HG03045 (cell line): ENCODE data around the gene PRMT1.

ENCODE experiments used
- ATAC-seq: cut with Tn5 transposase; IDR thresholded peaks from one replicate; pipeline ENCODE4 v1.9.1; 2021; ENCODE audit warnings: mild to moderate bottlenecking, moderate library complexity; ENCODE audit not compliant: unreplicated experiment

PRMT1 gene

DNA sequence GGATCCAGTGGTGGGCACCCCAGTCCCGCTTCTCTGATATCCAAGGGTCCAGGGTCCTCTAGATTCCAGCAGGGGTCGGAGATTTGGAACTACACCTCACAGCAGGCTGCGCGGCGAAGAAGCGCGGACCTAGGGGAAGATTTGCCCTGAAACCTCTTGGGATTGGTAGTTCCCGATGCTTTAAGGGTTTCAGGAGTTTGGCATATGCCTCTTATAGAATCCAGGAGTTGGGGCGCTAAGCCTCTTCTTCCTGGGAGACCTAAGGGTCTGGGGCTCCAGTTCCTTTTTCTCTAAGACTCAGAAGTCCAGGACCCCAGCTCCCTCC, 11.0 kb upstream of the PRMT1 start:
- no peak for ATAC-seq

DNA sequence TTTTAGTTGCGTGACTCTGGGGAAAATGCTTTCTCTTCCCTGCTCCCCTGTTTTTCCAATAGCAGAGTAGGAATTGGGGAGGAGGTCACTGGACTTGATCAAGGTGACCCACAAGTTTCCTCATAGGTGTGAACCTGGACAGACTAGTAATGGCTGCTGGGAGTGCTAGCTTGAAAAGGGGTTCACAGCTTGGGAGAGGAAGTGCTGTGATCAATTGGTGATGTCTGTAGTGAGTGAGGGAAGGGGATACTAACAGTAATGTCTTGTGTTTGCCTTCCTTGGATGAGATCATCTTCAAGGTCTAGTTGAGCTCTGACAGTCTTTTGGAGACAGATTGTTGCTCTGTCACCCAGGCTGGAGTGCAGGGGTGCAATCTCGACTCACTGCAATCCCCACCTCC, 9.6 kb upstream of the PRMT1 start:
- ATAC-seq, result no peak

DNA sequence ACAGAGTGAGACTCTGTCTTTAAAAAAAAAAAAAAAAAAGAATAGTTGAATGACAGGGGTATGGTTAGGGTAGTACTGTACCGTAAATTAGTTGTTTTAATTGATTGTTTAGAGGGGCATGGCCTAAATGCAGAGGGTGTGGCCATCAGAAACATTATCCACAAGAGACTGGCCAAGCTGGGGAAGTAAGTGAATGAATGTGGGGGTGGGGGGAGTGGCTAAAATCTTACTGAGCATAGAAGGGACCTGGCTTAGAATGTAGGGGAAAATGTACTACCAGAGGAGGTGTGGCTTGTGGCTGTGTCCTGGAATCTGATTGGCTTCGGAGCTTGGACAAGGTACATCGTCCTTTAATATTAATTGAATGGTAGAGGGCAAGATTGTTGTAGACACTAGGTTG, 7.6 kb upstream of the PRMT1 start:
- ATAC-seq, result no peak

DNA sequence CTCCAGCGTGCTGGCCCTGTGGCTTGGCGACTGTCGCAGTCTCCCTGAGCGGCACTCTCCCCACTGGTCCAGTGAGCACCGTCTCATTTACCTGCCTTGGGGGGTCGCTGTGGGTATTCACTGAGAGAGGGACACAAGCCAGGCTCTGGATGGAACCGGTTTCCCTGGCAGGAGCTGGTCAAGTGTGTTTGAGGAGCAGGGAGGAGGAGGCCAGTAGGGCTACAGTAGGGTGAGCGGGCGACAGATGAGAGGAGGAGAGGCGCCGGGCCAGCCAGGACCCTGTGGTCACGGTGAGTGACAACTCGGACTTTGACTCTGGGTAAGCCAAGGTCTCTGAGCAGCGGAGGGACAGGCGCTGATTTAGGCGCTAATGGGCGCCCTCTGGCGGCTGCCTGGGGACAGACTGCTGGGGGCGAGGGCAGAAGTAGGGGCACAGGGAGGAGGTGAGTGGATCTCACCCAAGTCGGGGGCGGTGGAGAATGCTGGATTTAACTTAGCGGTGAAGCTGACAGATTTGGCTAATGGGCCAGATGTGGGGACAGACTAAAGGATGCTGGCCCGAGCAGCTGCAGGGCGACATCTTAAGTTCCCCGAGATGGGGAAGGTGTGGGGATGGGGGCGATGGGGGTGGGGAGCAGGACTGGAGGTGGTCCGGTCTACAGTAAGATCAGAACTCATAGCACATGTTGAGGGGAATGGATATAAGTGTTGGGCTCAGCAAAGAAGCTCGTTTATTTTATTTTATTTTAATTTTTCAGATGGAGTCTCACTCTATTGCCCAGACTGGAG, 4.7 kb upstream of the PRMT1 start:
- ATAC-seq, result no peak

DNA sequence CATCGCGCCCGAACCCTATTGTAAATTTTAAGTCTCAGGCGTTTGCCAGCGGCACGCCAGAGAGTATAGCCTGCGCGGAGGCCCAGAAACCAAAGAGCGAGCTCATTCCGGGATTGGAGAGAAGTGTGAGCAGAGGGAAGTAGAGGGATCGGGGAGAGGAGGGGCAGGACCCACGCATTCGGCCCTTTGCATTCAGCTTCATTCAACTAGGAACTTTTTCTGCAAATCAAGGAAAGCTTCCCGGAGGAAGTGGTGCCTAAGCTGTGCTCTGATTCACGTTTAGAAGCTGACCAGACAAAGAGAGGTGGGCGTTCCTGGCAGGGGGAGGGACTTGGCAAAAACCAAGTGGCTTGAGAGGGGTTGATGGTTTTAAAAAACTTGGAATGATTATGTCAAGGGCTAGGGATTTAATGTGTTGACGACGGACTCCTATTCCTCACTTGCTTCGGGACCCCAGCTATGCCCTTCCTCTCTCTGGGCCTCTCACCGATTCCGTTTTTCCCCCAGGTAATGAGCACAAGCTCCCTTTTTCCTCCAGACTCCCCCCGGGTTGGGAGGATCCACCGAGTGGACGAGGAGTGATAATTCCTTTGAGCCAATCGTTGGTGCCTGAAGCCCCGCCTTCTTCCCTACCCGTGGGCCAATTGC, 811 bp upstream of the PRMT1 start:
- ATAC-seq, result peak; percentile 18

DNA sequence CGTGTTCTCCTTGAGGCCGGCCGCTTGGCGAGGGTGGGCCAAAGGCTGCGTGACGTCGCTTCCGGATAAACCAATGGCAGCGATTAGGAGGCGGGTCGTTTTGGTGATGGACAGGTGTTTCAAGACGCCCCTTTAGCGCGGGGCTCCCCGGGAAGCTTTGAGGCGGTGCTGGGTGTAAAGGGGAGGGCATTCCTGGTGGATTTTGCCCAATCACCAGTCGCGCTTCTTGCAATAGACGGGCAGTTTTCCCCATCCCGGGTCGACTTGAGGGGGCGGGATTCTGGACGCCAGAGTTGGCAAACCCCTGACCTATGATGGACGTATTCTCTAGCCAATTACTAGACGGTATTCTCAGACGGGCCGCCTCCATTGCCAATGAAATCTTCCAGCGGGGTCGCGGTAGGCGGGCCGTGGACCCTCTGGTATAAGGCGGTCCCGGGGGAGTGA, 264 bp upstream of the PRMT1 start:
- peak; percentile 68 for ATAC-seq

DNA sequence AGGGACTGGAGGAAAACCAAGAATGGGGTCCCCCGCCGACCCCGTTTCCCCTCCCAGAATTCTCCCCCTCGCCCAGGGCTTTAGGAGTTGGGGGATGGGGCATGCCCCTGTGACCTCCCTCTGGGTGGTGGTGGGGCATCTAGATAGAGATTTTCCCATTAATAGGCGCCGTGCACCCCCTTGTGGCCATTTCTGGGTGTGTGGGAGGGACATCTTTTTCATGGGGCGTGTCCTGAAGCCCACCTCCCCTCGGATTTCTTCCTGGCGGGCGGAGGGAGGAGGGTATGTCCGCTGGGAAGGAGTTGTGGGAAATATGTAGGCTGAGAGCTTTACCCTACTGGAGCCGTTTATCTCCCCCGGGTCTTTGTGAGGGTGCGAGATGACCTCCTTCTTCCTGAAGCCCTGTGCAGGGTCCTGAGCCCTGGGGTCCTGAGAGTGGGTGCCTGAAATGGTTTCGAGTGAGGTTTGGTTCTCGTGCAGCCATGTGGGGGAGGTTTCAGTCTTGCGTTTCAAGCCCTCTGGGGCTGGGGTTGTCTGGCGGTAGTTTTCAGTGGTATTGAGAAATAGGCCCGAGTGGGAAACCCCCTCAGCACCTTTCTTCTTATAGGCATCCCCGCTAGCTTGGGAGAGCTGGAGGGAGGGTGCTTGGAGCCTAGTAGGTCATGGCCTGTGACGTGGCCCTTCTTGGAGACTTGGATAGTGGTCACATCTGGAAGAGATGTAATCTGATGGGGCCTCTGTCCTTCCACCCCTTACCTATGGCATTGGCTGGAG, 1.0 kb downstream of the PRMT1 start:
- ATAC-seq, result no peak

DNA sequence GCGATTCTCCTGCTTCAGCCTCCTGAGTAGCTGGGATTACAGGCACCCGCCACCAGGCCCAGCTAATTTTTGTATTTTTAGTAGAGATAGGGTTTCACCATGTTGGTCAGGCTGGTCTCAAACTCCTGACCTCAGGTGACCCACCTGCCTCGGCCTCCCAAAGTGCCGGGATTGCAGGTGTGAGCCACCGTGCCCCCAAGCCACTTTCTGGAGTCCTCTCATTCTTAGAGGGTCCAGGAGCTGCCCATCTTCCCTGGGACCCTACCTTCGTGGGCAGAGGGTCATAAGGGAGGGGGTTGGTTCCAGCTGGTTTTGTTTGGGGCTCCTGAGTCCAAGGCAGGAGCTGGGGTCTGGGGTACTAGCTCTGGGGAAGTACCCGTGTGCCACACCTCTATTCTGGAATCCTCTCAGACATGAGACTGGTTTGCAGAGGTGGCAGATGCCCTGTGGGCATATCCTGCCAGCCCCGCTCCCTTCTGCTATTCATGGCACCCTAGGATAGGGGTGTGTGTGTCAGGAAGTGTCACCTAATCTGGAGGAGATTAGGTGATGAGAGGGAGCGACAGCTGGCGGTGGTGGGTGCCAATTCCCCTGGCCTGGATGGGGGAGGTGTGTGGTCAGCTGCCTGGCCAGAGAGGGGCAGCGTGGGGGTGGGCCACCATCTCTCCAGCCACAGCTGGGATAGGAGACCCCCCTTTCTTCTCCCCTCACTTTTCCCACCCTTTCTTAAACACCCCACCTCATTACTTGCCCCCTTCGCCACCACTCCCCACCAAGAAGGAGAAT, 2.1 kb downstream of the PRMT1 start:
- no peak for ATAC-seq

DNA sequence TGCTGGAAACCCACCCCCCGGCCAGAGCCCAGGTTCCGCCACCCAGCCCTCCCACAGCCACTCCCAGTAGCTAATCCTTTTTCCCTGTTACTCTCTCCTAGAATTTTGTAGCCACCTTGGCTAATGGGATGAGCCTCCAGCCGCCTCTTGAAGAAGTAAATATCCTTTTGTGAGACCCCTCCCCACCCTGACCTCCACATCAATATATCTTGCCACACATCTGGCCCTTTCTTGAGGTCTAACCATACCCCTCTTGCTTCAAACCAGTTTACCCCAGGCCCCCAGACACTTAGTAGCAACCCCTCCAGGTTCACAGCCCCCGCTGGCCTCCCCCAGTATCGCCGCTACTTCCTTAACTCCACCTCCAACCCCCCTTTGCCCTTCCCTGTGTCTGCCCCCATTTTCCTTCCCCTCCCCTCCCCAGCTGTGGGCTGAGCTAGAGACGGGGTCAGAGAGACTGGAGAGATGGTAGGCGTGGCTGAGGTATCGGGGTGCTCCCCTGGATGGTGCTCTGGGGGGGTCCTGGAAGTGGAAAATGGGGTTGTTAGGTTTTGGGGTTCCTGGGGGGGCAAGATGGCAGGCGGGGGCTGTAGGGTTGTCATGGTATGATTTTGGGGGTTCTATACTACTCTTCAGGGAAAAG, 2.8 kb downstream of the PRMT1 start:
- no peak for ATAC-seq

DNA sequence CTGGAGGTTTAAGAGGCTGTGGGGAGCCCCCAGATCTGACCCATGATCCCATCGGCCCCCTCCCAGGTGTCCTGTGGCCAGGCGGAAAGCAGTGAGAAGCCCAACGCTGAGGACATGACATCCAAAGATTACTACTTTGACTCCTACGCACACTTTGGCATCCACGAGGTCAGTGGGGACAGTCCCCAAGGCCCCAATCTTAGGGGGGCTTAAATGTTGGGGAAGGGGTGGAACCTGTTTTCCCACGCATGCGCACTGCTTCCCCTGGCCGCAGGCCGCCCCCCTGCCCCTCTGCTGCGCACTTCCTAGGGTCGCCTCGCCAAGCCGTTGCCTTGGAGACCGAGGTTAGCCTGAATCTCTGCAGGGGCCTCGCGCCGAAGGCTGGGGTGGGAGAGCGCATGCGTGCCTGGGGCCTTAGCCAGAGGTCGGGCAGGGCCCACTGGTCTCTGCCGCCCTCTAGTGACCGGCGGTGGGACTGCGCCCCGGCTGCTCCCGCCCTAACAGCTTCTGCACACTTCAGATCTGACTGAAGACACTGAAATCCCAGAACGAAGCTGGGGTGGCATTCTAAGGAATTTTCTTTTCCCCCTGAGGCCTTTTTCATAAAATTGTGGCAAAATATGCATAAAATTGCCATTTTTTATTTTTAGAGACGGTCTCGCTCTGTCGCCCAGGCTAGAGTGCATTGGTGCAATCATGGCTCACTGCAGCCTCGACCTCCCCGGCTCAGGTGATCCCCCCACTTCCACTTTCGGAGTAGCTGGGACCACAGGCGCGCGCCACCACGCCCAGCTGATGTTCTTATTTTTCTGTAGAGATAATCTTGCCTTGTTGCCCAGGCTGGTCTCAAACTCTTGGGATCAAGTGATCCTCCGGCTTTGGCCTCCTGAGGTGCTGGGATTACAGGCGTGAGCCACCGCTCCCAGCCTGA, 3.6 kb downstream of the PRMT1 start:
- ATAC-seq, result no peak

DNA sequence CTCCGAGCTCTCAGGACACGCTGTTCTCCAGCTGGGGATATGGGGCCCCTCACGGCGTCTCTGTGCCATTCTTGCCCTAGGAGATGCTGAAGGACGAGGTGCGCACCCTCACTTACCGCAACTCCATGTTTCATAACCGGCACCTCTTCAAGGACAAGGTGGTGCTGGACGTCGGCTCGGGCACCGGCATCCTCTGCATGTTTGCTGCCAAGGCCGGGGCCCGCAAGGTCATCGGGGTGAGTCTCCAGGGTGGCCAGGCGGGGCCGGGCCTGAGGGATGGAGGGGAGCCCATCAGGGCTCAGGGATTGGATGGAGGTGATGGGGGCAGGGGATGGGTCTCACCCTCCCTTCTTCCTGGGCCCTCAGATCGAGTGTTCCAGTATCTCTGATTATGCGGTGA, 4.8 kb downstream of the PRMT1 start:
- no peak for ATAC-seq

DNA sequence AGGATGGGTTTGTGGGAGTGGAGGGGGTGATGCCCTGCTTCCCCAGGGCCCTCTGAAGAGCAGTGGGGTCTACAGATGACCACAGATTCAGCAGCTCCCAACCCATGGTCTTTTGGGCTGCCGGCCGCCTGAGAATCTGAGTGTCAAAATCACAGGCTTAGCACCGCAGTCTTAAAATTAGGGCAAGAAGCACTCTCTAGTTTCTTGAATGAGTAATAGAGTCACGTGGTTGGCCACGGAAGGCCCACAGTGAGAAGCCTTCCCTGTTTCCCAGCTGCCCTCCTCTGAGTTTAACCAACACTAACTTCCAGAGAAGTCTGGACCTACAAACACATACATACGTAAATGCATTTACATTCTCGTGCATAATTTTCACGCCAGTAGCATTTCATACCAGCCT, 5.2 kb downstream of the PRMT1 start:
- ATAC-seq, result no peak

DNA sequence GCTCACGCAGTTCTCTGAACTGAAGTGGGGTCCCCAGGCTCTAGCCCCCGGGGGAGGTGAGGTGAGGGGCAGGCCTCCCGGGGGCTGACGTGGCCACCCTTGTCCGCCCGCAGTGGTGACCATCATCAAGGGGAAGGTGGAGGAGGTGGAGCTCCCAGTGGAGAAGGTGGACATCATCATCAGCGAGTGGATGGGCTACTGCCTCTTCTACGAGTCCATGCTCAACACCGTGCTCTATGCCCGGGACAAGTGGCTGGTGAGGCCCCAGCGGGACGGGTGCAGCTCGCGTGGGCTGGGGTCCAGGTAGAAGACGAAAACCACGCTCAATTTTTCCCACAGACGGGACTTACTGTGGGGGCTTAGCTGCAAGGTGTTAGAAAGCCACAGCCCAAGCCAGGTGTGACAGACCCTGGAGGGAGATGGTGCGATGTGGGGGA, 6.8 kb downstream of the PRMT1 start:
- ATAC-seq, result no peak

DNA sequence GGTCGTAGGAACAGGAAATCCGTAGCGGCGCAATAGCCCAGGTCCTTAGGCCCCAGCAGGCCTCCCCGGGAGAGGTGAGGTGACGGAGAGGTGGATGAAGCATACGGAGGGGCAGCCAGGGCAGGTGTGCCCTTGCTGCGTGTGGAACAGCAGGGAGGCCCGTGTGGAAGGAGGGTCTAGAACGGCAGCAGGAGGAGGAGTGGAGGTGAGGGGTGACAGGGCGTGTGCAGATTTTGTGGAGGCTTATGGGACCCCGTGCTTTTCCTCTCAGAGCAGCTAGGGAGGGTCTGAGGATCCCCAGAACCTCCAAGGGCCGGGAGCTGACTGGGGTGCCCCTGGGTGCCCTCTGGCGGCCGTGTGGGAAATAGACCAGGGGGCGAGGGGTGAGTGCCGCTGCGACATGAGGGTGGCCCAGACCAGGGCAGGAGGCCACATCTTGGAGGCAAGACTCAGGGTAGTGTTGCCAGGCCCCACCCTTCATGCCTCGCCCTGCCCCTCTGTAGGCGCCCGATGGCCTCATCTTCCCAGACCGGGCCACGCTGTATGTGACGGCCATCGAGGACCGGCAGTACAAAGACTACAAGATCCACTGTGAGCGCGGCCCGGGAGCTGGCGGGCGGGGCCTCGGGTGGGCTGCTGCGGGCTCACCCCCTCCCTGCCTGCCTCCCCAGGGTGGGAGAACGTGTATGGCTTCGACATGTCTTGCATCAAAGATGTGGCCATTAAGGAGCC, 7.3 kb downstream of the PRMT1 start:
- no peak for ATAC-seq

DNA sequence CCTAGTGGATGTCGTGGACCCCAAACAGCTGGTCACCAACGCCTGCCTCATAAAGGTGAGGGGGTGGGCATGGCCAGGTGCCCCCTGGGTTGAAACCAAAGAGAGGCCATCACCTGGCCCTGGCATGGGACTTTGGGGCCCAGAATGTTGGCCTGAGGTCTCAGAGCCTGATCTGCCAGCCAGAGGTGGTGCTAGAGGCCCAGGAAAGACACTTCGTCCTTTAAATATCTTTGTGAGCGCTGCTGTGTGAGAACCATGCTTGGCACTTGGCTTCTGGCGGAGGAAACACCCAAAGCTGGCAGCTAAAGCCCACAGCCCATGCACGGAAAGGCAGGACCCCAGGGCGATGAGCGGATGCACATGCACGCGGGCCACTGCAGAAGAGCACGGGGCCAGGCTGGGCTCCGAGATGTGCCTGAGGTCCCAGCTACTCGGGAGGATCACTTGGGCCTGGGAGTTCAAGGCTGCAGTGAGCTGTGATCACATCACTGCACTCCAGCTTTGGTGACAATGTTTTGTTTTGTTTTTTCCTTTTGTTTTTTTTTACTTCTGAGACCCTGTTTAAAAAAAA, 8.0 kb downstream of the PRMT1 start:
- ATAC-seq, result no peak

DNA sequence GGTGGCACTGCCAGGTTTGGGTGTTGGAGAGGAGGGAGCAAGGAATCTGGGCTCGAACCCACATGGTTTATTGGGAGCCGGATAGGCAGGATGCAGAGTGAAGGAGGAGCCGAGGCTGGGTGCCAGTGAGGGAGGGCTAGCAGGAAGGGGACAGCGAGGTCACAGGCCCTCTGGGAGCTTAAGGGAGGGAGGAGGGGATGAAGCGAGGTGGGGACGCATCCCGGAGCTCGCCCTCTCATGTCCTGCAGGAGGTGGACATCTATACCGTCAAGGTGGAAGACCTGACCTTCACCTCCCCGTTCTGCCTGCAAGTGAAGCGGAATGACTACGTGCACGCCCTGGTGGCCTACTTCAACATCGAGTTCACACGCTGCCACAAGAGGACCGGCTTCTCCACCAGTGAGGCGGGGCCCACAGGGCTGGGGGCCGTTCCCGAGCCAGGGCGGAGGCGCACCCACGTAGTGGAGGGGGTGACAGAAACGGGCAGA, 8.8 kb downstream of the PRMT1 start:
- ATAC-seq, result no peak

DNA sequence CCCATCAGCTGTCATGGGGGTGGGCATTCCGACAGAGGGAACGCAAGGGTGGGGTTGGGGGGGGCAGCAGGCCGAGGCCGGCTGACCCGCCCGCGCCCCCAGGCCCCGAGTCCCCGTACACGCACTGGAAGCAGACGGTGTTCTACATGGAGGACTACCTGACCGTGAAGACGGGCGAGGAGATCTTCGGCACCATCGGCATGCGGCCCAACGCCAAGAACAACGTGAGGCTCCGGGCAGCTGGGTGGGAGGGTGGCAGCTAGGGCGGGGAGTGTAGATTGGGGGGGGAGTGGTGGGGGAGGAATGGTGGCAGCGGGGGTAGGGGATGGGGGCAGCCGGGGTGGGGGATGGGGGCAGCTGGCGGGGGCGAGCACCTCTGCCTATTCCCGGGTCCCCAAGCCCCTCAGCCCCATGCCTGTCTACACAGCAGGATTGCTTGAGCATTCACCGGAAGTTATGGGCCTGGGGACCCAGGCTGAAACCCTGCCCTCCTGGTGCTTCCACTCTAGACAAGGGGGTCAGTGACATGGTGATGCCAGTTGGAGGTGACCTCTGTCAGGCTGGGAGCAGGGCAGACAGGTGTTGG, 9.5 kb downstream of the PRMT1 start:
- ATAC-seq, result no peak

DNA sequence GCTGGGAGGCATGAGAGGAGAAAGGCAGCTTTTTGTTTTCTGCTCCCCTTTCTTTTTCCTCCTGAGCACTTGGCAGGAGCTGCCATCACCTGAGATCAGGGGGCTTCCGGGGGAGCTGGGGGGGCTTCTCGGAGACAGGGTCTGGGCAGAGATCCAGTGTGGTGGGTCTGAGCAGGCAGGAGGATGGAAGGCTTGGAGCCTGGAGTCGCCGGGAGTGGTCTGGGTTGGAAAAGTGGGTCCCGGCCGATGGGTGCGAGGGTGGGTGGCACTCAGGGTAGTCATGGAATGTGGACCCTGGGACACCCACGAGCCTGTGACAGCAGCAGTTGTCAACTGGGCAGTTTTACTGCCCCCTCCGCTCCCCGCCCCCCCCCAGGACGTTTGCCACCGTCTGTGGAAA, 10.1 kb downstream of the PRMT1 start:
- ATAC-seq, result no peak
